ENCODE measurements around the gene NXF3.
"Not testable (repeated sequence)": the region's sequence is repeated elsewhere in the genome, so short reads cannot be mapped to it uniquely, and the experiment has no call there.

Gene NXF3, protein sequence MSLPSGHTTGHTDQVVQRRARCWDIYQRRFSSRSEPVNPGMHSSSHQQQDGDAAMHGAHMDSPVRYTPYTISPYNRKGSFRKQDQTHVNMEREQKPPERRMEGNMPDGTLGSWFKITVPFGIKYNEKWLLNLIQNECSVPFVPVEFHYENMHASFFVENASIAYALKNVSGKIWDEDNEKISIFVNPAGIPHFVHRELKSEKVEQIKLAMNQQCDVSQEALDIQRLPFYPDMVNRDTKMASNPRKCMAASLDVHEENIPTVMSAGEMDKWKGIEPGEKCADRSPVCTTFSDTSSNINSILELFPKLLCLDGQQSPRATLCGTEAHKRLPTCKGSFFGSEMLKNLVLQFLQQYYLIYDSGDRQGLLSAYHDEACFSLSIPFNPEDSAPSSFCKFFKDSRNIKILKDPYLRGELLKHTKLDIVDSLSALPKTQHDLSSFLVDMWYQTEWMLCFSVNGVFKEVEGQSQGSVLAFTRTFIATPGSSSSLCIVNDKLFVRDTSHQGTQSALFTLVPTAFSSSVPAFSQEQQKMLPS

DNA sequence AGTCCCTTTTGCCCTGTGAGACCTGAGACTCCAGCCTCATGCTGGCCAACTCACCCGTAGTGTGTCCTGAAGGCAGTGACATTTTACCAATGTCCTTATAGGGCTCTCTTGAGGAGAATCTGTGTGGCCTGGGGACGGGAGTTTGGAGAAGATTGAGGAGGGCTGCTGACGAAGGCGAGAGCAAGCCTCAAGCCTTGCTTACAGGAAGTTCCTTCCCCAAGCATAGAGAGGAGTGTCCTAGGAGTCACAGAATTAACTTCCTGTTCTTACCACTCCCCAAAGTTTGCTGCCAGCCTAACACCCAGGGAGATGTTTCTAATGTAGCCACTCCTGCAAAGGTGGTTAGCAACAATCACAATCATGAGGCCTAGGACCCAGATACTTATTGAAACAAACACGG is at the start of gene NXF3:
Gene NXF3 (minus strand): TSS at position 202 of the 400 bp plus-strand sequence. CDS start 120 bp downstream, at position 82.
- peak; percentile 37 for DNase-seq

- DNase-seq: not testable (repeated sequence)
Measured at GRCh38 chrX:103136528-103136927, 43.6 kb upstream of the NXF3 start.

GRCh38 chrX:103124284-103124683 is 31.3 kb upstream of the NXF3 start:
- DNase-seq: peak; percentile 40

DNA sequence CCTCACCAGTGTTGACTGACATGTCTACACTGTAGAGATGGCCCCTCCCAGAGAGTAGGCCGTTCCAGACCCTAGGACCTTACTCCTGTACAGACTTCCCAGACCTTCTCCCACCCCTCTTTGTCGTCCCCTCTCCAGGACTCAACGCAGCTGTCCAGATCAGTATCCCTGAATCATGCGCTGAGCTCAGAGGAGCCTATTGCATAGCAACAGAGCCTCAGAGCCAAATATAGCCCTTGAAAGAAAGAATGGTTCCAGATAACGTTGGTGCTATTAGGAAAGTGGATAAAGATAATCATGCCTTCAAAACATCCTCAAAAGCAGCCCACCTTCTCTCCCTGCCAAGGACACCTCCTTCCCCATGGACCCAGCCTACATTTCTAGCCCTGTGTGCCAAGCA is 27.8 kb upstream of the NXF3 start:
- no peak for DNase-seq

- not testable (repeated sequence) for DNase-seq
Measured at GRCh38 chrX:103116970-103117369, 24.0 kb upstream of the NXF3 start.

DNA sequence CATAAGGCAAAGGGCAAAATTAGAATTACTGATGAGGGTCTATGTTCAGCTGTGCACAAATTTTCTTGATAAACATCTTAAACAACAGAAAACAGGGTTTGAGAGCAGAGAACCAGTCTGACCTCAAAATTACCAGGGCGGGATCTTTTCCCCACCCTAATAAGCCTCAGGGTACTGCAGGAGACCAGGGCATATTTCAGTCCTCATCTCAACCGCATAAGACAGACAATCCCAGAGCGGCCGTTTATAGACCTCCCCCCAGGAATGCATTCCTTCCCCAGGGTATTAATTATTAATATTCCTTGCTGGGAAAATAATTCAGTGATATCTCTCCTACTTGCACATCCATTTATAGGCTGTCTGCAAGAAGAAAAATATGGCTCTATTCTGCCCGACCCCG is 16.6 kb upstream of the NXF3 start:
- not testable (repeated sequence) for DNase-seq

- no peak for DNase-seq
Measured at GRCh38 chrX:103107836-103108235, 14.9 kb upstream of the NXF3 start.

DNA sequence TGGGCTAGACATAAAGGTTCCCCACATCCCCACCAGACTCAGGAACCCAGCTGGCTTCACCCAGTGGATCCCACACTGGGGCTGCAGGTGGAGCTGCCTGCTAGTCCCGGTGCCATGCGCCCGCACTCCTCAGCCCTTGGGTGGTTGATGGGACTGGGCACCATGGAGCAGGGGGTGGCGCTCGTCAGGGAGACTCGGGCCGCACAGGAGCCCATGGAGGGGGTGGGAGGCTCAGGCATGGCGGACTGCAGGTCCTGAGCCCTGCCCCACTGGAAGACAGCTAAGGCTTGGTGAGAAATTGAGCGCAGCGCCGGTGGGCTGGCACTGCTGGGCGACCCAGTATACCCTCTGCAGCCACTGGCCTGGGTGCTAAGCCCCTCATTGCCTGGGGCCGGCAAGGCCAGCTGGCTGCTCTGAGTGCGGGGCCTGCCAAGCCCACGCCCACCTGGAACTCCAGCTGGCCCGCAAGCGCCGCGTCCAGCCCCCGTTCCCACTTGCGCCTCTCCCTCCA is 14.3 kb upstream of the NXF3 start:
- not testable (repeated sequence) for DNase-seq

DNA sequence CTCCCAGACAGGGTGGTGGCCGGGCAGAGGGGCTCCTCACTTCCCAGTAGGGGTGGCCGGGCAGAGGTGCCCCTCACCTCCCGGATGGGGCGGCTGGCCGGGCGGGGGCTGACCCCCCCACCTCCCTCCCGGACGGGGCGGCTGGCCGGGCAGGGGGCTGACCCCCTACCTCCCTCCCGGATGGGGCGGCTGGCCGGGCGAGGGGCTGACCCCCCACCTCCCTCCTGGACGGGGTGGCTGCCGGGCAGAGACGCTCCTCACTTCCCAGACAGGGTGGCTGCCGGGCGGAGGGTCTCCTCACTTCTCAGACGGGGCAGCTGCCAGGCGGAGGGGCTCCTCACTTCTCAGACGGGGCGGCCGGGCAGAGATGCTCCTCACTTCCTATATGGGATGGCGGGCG is 11.4 kb upstream of the NXF3 start:
- DNase-seq: not testable (repeated sequence)

DNA sequence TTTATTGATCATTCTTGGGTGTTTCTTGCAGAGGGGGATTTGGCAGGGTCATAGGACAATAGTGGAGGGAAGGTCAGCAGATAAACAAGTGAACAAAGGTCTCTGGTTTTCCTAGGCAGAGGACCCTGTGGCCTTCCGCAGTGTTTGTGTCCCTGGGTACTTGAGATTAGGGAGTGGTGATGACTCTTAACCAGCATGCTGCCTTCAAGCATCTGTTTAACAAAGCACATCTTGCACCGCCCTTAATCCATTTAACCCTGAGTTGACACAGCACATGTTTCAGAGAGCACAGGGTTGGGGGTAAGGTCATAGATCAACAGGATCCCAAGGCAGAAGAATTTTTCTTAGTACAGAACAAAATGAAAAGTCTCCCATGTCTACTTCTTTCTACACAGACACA is 10.9 kb upstream of the NXF3 start:
- not testable (repeated sequence) for DNase-seq

DNA sequence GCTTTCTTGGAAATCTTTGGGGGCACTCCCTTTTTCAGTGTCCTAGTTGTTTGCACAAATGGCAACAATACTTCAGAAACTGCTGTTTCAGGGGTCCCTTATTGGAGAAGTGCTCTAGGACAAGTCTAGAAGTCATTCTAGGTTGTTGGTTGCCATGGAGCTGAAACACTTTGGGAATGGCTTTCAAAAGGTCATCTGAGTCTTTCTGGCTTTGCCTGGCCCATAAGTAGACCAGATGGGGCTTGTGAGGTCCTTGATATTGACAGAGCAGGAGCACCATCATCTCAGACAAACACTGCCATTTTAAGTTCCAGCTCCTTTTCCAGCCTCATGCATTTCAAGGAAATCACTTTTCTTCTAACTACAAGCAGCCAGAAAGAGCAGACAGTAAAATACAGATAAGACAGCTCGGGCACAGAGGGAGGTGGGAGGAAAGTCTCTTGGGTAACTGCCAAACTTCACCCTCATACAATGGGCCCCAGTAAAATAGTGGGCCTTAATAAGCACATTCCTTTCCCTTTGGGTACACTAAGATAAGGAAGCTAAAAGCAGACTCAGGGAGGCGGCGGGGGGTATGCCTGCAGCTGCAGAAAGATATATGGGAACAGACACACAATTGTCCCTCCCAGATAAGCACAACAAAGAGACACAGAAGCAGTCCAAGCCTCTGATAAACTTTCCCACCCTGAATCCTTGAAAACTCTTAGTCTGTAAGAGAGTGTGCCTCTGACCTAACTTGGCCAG is 8.5 kb upstream of the NXF3 start:
- DNase-seq: peak; percentile 90

GRCh38 chrX:103100484-103100883 is 7.5 kb upstream of the NXF3 start:
- no peak for DNase-seq

- no peak for DNase-seq
Measured at GRCh38 chrX:103099691-103100090, 6.7 kb upstream of the NXF3 start.

- peak; percentile 79 for DNase-seq
Measured at GRCh38 chrX:103098488-103098887, 5.5 kb upstream of the NXF3 start.

- DNase-seq: no peak
Measured at GRCh38 chrX:103081051-103081450, 11.9 kb downstream of the NXF3 start.

DNA sequence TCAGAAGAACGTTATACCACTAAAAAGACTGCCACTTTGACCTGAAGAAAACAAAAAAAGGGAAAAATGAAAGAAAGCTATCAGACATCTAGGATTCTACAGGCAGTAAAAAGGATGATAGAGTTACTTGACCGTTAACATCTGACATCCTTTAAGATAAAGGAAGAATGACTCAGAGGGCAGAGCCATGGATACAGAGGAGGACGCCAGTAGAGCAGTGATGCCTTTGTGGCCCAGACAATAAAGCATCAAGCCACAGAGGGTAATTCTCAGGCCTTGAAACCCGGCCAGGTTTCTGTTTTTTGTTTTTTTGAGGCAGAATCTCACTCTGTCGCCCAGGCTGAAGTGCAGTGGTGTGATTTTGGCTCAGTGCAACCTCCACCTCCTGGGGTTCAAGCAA is 19.5 kb downstream of the NXF3 start:
- DNase-seq: no peak

DNA sequence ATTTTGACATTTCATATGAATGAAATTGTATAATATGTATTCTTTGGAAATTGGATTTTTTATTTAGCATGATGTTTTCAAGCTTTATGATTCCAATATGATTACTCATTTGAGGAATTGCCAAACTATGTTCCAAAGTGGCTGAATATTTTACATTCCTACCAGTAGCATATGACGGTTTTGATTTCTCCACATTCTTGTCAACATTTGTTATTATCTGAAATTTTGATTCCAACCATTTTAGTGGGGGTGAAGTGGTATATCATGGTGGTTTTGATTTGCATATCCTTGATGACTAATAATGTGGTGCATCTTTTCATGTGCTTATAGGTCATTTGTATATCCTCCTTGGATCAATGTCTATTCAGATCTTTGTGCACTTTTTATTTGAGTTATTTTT is 26.3 kb downstream of the NXF3 start:
- DNase-seq: no peak

DNA sequence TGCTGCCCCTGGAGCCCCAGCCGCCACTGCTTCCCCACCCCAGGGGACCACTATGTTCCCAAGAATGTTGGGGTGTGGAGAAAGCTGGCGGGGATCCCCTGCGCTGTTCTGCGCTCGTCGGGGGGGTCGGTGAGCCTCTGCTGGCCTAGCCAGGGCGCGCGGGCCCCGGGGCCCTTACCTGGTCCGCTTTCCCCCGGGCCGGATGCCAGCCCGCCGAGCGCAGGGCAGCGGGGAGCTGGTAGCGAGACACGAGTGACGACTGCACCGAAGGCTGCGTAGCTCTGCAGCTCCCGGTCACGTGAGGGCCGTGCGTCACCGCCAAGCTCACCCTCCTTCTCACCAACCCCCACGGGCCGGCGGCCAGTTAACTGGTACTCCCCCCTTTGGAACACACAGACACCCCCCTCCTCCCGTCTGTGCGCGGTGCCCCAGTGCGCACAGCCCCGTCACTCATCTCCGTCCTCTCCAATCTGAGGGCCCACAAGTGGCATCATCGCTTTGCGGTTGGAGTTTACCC is 29.0 kb downstream of the NXF3 start, which contains the start of gene BEX1:
Gene BEX1 (minus strand): TSS at position 254 of the 517 bp plus-strand sequence. CDS start 897 bp downstream, outside the sequence.
- DNase-seq: peak; percentile 28

DNA sequence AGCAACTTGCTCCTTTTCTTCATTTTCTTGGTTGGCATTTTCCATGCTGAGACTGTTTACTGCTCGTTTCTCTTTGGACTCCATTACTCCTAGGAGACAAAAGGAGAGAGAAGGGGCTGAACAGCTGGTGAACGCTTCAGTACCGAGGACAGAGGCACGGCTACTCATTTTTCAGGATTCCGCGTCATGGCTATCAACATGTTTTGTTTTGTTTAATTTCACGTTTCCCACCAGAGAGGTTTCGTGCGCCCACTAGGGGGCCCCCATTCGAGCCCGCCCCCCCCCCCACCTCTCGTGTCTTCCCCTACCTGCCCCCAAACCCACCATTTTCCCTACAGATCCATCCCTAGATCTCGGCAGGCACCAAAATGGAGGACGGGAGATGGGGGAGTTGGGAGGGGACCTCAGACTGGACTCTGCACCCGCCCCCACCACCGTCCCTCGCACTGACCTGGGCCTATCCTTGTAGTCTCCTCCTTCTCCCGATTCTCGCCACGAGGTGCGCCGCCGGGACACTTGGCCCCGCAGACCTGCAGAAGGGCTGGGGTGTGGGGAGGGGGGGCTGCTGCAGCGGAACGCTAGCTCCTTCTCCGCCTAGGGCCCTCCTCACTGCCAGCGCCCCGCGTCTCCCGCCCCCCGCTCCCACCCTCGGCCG is 29.6 kb downstream of the NXF3 start:
- DNase-seq: peak; percentile 57

GRCh38 chrX:103061486-103061885 is 31.5 kb downstream of the NXF3 start:
- no peak for DNase-seq

DNA sequence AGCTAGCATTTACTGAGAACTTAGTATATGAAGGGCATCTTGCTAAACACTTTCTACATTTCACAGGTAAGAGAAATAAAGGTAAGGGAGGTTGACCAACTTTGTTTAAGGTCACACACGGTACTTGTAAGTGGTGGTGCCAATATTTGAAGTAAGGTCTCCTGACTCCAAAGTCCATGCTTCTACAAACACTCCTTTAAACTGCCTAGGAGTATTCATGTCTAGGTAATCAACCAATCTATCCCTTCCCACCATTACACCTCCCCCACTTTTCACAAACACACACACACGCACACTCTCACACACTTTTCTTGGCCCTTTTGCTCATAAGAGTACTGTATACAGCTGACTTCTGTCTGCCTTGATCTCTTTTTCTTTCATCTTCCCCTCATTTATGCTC is 36.0 kb downstream of the NXF3 start:
- no peak for DNase-seq

DNA sequence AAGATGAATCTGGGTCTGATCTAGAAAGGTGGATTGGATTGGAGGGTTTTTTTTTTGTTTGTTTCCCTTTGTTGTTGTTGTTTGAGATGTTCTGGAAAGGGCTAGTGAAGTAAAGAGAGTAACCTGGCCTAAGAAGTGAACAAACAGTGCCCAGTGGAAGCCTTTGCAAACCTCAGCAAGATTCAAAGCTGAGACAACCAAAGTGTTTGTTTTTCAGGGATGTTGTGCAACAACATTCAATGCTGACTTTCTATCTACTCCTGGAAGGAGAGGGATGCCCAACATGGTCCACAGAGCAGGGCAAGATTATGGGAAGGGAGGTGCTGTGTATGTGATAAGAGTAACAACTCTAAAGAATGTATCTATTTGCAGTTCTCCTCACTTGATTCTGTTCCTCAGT is 40.3 kb downstream of the NXF3 start:
- DNase-seq: no peak
